HG03175 (cell line): Measurements from ENCODE around the gene GPR152.
"Not testable (repeated sequence)": the region's sequence is repeated elsewhere in the genome, so short reads cannot be mapped to it uniquely, and the experiment has no call there.

Experiments
- ATAC-seq: cut with Tn5 transposase; IDR thresholded peaks from one replicate; pipeline ENCODE4 v1.9.1; 2021; ENCODE audit warnings: mild to moderate bottlenecking, moderate library complexity; ENCODE audit not compliant: unreplicated experiment

Gene GPR152

GRCh38 chr11:67429038-67429668 lies 23.4 kb downstream of the GPR152 start:
- ATAC-seq: no peak

- peak; percentile 85 for ATAC-seq
These were observed 24.2 kb downstream of the GPR152 start, which contains the start of gene RPS6KB2 for GRCh38 chr11:67428052-67429001. RPS6KB2 (plus strand) TSS chr11:67428494; CDS start chr11:67428546, 52 bp downstream.

GRCh38 chr11:67427364-67427859 lies 25.1 kb downstream of the GPR152 start:
- not testable (repeated sequence) for ATAC-seq

- no peak for ATAC-seq
These were observed 28.5 kb downstream of the GPR152 start for GRCh38 chr11:67423891-67424613.

- ATAC-seq: no peak
These were observed 29.1 kb downstream of the GPR152 start for GRCh38 chr11:67423466-67423865.

- ATAC-seq: no peak
These were observed 29.6 kb downstream of the GPR152 start for GRCh38 chr11:67422891-67423290.

- ATAC-seq: no peak
These were observed 31.0 kb downstream of the GPR152 start for GRCh38 chr11:67421430-67422031.

- ATAC-seq: peak; percentile 86
These were observed 31.7 kb downstream of the GPR152 start for GRCh38 chr11:67420646-67421429.

- no peak for ATAC-seq
These were observed 32.3 kb downstream of the GPR152 start for GRCh38 chr11:67420147-67420645.

GRCh38 chr11:67419325-67420049 lies 33.0 kb downstream of the GPR152 start:
- ATAC-seq: no peak

- ATAC-seq: no peak
These were observed 33.9 kb downstream of the GPR152 start for GRCh38 chr11:67418476-67419281.

- no peak for ATAC-seq
These were observed 35.1 kb downstream of the GPR152 start for GRCh38 chr11:67417425-67417824.

- no peak for ATAC-seq
These were observed 35.9 kb downstream of the GPR152 start for GRCh38 chr11:67416416-67417335.

GRCh38 chr11:67415501-67416304 lies 36.8 kb downstream of the GPR152 start, which contains the start of gene CARNS1:
CARNS1 (plus strand) TSS chr11:67415678; CDS start chr11:67416200, 522 bp downstream.
- no peak for ATAC-seq

GRCh38 chr11:67413266-67413849 lies 39.2 kb downstream of the GPR152 start:
- no peak for ATAC-seq
